ENCODE measurements around the gene C1orf50. TPM values are rescaled to one million over a fixed set of nuclear protein-coding genes. Genes with fewer than 3 reads are reported as not detected.

The C1orf50 gene
- total and polyA plus RNA-seq, 2 donors (not counting 3 experiments of a cell fraction or from before 2014, with no cell fraction given): 4.8 to 7.4 TPM

- no TSS peak for BruUV-seq (replicated peaks)
- intact Hi-C loops (cut with micrococcal nuclease) (loop anchor here (5.0 kb wide), 2 partner anchors 157 to 308 kb away; partner anchors contain the start of genes PPCS and ZMYND12), dilution Hi-C loops (cut with MboI; ENCODE audit: extremely low pct_ligation_motif_present, low sequenced_read_pairs) (no loop called here)
- peaks cover 56% of the 10 kb centered on the region for H3K79me2 ChIP-seq (ENCODE audit: control insufficient read depth, insufficient read depth, low read length)
- H3K4me1 ChIP-seq (ENCODE audit: control insufficient read depth, extremely low read depth, insufficient read depth, low read length): peaks cover 20% of the 10 kb centered on the region
- no peaks in the 10 kb centered on the region for H3K9me1 ChIP-seq (replicated peaks; ENCODE audit: control insufficient read depth, extremely low read depth, insufficient read depth, low read length)
- DNase-seq (ENCODE audit: low read depth, low spot score): peak; percentile 54
- peak overlapping the region; percentile 6 for H2AFZ ChIP-seq (ENCODE audit: low read depth, low read length)
- H3K4me3 ChIP-seq (replicated peaks in 1 of 3; ENCODE audit: insufficient read depth in 1 of 3, low read depth in 1 of 3, low read length in 3 of 3): peak overlapping the region; percentile 54 to 90 (median 65)
- H3K27me3 ChIP-seq (ENCODE audit: control insufficient read depth in 2 of 2, insufficient read depth in 2 of 2, low read length in 2 of 2): no peaks in the 10 kb centered on the region
- H4K20me1 ChIP-seq (replicated peaks; ENCODE audit: control insufficient read depth, extremely low read depth, insufficient read depth, low read length): no peaks in the 10 kb centered on the region
- peak overlapping the region; percentile 62 for H3K27ac ChIP-seq (ENCODE audit: insufficient read depth, low read depth, low read length)
- ChIA-PET CTCF (interaction anchor here (0.7 to 3.7 kb wide), 16 partner anchors 7 to 592 kb away, joined by 3 to 32 read pairs (median 6); partner anchors contain the start of genes ERMAP, TMEM269 and ZNF691), POLR2A (interaction anchor here (0.9 kb wide), 2 partner anchors 52 to 83 kb away, joined by 4 to 10 read pairs; partner anchors contain the start of gene YBX1)
- peak; percentile 73 for FAIRE-seq
- peak overlapping the region; percentile 95 for H3K4me2 ChIP-seq (ENCODE audit: insufficient read depth, low read length)
- TF ChIP-seq MYC (IDR thresholded peaks at IDR 0.05; ENCODE audit: low read depth, low read length) (no peak), CTCF (IDR thresholded peaks at IDR 0.05; ENCODE audit: extremely low read depth in 1 of 2, insufficient read depth in 1 of 2, low read depth in 1 of 2, low read length in 2 of 2) (no peak), FOS (IDR thresholded peaks at IDR 0.05; ENCODE audit: borderline replicate concordance, insufficient read depth, low read length) (no peak), POLR2A (IDR thresholded peaks at IDR 0.05; ENCODE audit: low read depth, low read length) (no peak), EZH2 (IDR thresholded peaks at IDR 0.05; ENCODE audit: borderline replicate concordance, low read depth, low read length, severe bottlenecking) (no peak), JUN (IDR thresholded peaks at IDR 0.05; ENCODE audit: borderline replicate concordance, insufficient read depth, insufficient read length, low read depth) (no peak), MAX (IDR thresholded peaks at IDR 0.05; ENCODE audit: insufficient read depth, insufficient read length) (no peak), GATA2 (IDR thresholded peaks at IDR 0.05; ENCODE audit: insufficient read depth, insufficient read length, low read depth, low read length) (no peak), POLR2AphosphoS5 (IDR thresholded peaks at IDR 0.05; ENCODE audit: insufficient read depth, low read depth, low read length) (no peak)
- H3K9me3 ChIP-seq (replicated peaks; ENCODE audit: control insufficient read depth, insufficient read depth, low read length): no peaks in the 10 kb centered on the region
- peaks cover 0 to 4% of the 10 kb centered on the region in 2 experiments for H3K36me3 ChIP-seq (ENCODE audit: control insufficient read depth in 2 of 2, extremely low read depth in 1 of 2, insufficient read depth in 2 of 2, low read length in 2 of 2)
- peak overlapping the region; percentile 76 for H3K9ac ChIP-seq (replicated peaks; ENCODE audit: extremely low read depth, insufficient read depth, low read length)
Observed at GRCh38 chr1:42765269-42765668, 1.8 kb upstream of the C1orf50 start.

All from endothelial cell of umbilical vein (primary cell).